HEK293T (cell line): ENCODE results near the gene SLC8B1.

Experiments used
- CTCF ChIA-PET: fragments of 350-600 bp; formaldehyde crosslinking; extraction: SDS; loops from one replicate; lab custom pipeline; 2021; ENCODE audit warnings: antibody characterized with exemption, inconsistent platforms; lab: Yijun Ruan, JAX
- POLR2A ChIA-PET: fragments of 350-600 bp; formaldehyde crosslinking; extraction: SDS; loops from one replicate; lab custom pipeline; 2020; ENCODE audit warnings: antibody characterized with exemption, inconsistent platforms; lab: Yijun Ruan, JAX
- DNase-seq: peaks from one replicate; pipeline ENCODE4 v3.0.0; 2012; ENCODE audit warnings: mixed read lengths; ENCODE audit errors: extremely low spot score
- ARNT ChIP-seq: fragments of 450-650 bp; IDR thresholded peaks from 2 replicates; pipeline ENCODE4 v1.6.1; 2017; ENCODE audit warnings: mild to moderate bottlenecking
- BHLHE40 ChIP-seq: fragments of 450-650 bp; IDR thresholded peaks from 2 replicates; pipeline ENCODE4 v1.6.1; 2016; ENCODE audit warnings: mild to moderate bottlenecking, moderate library complexity, borderline replicate concordance
- CTBP1 ChIP-seq: fragments of 450-650 bp; IDR thresholded peaks from 2 replicates; pipeline ENCODE4 v1.6.1; 2016; ENCODE audit warnings: borderline replicate concordance
- ELF4 ChIP-seq: fragments of 450-650 bp; IDR thresholded peaks from 2 replicates; pipeline ENCODE4 v1.6.1; 2017; ENCODE audit warnings: antibody characterized with exemption
- FOXA1 ChIP-seq: fragments of 450-650 bp; IDR thresholded peaks from 2 replicates; pipeline ENCODE4 v1.6.1; 2016; ENCODE audit warnings: mild to moderate bottlenecking
- FOXK2 ChIP-seq: fragments of 450-650 bp; IDR thresholded peaks from 2 replicates; pipeline ENCODE4 v1.6.1; 2016; ENCODE audit warnings: mild to moderate bottlenecking
- FOXM1 ChIP-seq: fragments of 450-650 bp; IDR thresholded peaks from 2 replicates; pipeline ENCODE4 v1.6.1; 2017; ENCODE audit warnings: mild to moderate bottlenecking, borderline replicate concordance
- HDGF ChIP-seq: fragments of 450-650 bp; IDR thresholded peaks from 2 replicates; pipeline ENCODE4 v1.6.1; 2017; ENCODE audit warnings: antibody characterized with exemption, borderline replicate concordance
- L3MBTL2 ChIP-seq: fragments of 450-650 bp; conservative IDR thresholded peaks from 2 replicates; pipeline ENCODE4 v1.6.1; 2016; ENCODE audit warnings: mild to moderate bottlenecking
- LEF1 ChIP-seq: fragments of 450-650 bp; IDR thresholded peaks from 2 replicates; pipeline ENCODE4 v1.6.1; 2017; ENCODE audit warnings: mild to moderate bottlenecking, borderline replicate concordance
- NFRKB ChIP-seq: fragments of 450-650 bp; IDR thresholded peaks from 2 replicates; pipeline ENCODE4 v1.6.1; 2016; ENCODE audit warnings: mild to moderate bottlenecking, moderate library complexity
- PKNOX1 ChIP-seq: fragments of 450-650 bp; IDR thresholded peaks from 2 replicates; pipeline ENCODE4 v1.6.1; 2016
- SP1 ChIP-seq: fragments of 450-650 bp; IDR thresholded peaks from 2 replicates; pipeline ENCODE4 v1.6.1; 2017
- SUZ12 ChIP-seq: fragments of 450-650 bp; IDR thresholded peaks from 2 replicates; pipeline ENCODE4 v1.6.1; 2016; ENCODE audit warnings: mild to moderate bottlenecking
- TARDBP ChIP-seq: fragments of 450-650 bp; IDR thresholded peaks from 2 replicates; pipeline ENCODE4 v1.6.1; 2016
- ZNF384 ChIP-seq: fragments of 450-650 bp; IDR thresholded peaks from 2 replicates; pipeline ENCODE4 v1.6.1; 2016

Gene SLC8B1

DNA sequence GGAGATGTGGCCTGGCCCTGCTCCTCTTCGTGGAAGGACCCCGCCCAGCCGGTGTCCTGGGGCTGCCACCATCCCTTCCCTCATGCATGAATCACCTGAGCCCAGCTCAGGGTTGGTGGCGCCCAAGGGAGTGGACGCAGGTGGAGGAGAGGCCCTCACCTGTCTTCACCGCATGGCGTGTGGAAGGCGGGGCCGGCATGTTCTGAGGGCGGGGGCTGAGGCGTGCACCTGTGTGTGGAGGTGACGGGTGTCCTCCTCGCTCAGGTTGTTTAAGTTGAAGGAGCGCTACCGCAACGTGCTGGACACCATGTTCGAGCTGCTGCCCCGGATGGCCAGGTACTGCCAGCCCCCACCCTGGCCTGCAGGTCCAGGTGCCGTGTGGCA, 47.0 kb downstream of the SLC8B1 start:
- DNase-seq = no peak
- POLR2A ChIA-PET = no interaction called here
- TF ChIP-seq SP1 = no peak
- TF ChIP-seq FOXA1 = no peak
- TF ChIP-seq L3MBTL2 = no peak
- TF ChIP-seq CTBP1 = no peak
- TF ChIP-seq FOXK2 = no peak
- no peak for TF ChIP-seq LEF1
- TF ChIP-seq PKNOX1 = no peak
- TF ChIP-seq ELF4 = no peak
- no peak for TF ChIP-seq NFRKB
- CTCF ChIA-PET = no interaction called here

DNA sequence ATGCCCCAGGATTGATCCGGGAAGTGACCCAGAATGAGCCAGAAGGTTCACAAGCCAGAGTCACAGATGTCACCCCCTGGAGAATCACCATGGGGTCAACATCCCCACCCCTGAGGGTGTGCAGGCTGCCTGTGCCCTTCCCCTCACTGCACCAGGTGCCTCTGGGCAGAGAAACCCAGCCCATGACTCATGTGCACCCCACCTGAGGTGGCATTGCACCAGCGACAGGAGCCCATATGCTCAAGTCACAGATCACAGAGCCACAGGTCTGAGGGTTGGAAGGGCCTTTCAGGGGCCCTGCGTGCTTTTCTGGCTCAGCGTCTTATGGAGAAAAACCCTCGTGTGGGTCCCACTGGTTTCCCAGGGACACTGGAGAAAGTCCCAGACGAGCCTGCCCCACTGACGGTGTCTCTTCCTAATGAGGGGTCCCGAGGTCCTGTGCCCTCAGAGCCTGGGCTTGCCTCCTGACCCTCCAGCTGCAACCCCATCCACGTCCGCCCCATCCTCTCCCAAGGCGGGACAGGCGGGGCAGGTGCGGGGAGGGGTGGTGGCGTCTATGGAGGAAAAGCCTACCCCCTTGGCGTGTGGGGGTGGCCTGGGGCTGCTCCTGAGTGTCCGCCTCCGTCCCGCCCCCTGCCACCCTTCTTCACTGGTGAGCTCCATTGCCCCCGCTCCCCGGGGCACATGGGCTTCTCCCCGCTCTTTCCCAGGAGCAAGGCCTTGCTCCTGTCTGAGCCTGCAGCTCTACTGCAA, 47.6 kb downstream of the SLC8B1 start:
- no peak for DNase-seq
- ChIA-PET CTCF (no interaction called here), POLR2A (no interaction called here)
- TF ChIP-seq FOXM1 (no peak), NFRKB (no peak), FOXK2 (no peak), ZNF384 (no peak), FOXA1 (no peak), SP1 (no peak), HDGF (no peak), PKNOX1 (no peak), ARNT (no peak)

- CTCF ChIA-PET = no interaction called here
- POLR2A ChIA-PET = no interaction called here
- no peak for DNase-seq
- no peak for TF ChIP-seq FOXA1
- TF ChIP-seq LEF1 = no peak
- TF ChIP-seq PKNOX1 = no peak
- TF ChIP-seq SUZ12 = no peak
- no peak for TF ChIP-seq ZNF384
- TF ChIP-seq BHLHE40 = no peak
- TF ChIP-seq FOXK2 = no peak
- no peak for TF ChIP-seq ELF4
- TF ChIP-seq FOXM1 = no peak
- TF ChIP-seq TARDBP = no peak
- TF ChIP-seq HDGF = no peak
- no peak for TF ChIP-seq ARNT
- TF ChIP-seq CTBP1 = no peak
- TF ChIP-seq SP1 = no peak
- TF ChIP-seq L3MBTL2 = no peak
- no peak for TF ChIP-seq NFRKB
These were observed 48.2 kb downstream of the SLC8B1 start for GRCh38 chr12:113286712-113287111.

GRCh38 chr12:113285679-113286610, 49.0 kb downstream of the SLC8B1 start:
- TF ChIP-seq NFRKB (no peak), FOXA1 (no peak), SUZ12 (no peak), PKNOX1 (no peak), ARNT (no peak), LEF1 (no peak), CTBP1 (no peak), FOXK2 (no peak), L3MBTL2 (no peak), ZNF384 (no peak), ELF4 (no peak)
- DNase-seq = no peak
- ChIA-PET CTCF (no interaction called here), POLR2A (no interaction called here)

GRCh38 chr12:113284751-113285150, 50.2 kb downstream of the SLC8B1 start:
- CTCF ChIA-PET = no interaction called here

More at GRCh38 chr12:113284751-113285150, 50.2 kb downstream of the SLC8B1 start:
- POLR2A ChIA-PET = no interaction called here
- DNase-seq = no peak
- no peak for TF ChIP-seq TARDBP
- TF ChIP-seq FOXM1 = no peak
- no peak for TF ChIP-seq CTBP1
- no peak for TF ChIP-seq L3MBTL2
- no peak for TF ChIP-seq FOXK2
- no peak for TF ChIP-seq HDGF
- TF ChIP-seq SP1 = no peak
- no peak for TF ChIP-seq LEF1
- no peak for TF ChIP-seq NFRKB
- no peak for TF ChIP-seq ELF4
- no peak for TF ChIP-seq BHLHE40
- TF ChIP-seq SUZ12 = no peak
- no peak for TF ChIP-seq ARNT
